ENCODE data around the gene CORO1C. TPM values are rescaled to one million over a fixed set of nuclear protein-coding genes. Genes with fewer than 3 reads are reported as not detected.
A peak's percentile ranks its signal among the peaks of the same experiment; 100 is the strongest.

CORO1C gene
- total RNA-seq, 3 donors from 2014 or later (not counting 1 experiment from before 2014, with no cell fraction given) = 28.9 to 43.5 (median 36.0) TPM

DNA sequence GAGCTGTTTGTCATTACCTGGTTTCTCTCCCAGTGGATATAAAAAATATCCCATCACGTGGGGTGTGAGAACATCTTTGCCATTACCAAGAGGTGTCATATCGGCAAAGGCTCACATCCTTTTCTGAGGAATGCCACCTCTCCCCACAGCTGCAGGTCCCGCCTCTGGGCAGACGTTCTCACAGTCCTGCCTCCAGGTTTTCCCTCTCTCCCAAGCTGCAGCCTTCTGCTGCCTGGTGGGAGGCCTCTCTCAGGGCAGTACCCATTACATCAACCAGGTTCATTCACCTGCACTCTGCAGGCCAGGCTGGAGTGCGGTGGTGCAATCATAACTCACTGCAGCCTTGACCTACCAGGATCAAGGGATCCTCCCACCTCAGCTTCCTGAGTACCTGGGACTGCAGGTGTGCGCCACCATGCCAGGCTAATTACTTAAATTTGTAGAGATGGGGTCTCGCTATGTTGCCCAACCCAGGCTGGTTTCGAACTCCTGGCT lies 118.5 kb downstream of the CORO1C start:
- Mint-ChIP-seq H3K27ac (peak overlapping the region in 1 of 2 donors; percentile 92), H3K4me1 (peaks cover 32 to 33% of the 10 kb centered on the region in 2 donors), H3K36me3 (no peaks in the 10 kb centered on the region), H3K9me3 (peaks cover 0 to 4% of the 10 kb centered on the region in 2 donors), H3K4me3 (no peak overlapping the region), H3K27me3 (ENCODE audit: low read depth in 2 of 2) (peaks cover 0 to 3% of the 10 kb centered on the region in 2 donors)
- Histone ChIP-seq H3K4me1 (ENCODE audit: control insufficient read depth, insufficient read depth, low read length) (peaks cover 22% of the 10 kb centered on the region), H3K9me3 (ENCODE audit: control insufficient read depth, insufficient read depth, low read length) (peaks cover 5% of the 10 kb centered on the region), H3K36me3 (ENCODE audit: control insufficient read depth, insufficient read depth, low read length) (no peaks in the 10 kb centered on the region), H3K4me3 (ENCODE audit: low read length) (no peak overlapping the region), H3K27me3 (ENCODE audit: control insufficient read depth, insufficient read depth, low read length) (no peaks in the 10 kb centered on the region), H3K27ac (ENCODE audit: low read length) (no peak overlapping the region)
- DNase-seq (no peak), ATAC-seq (no peak)
- 96% methylated on average over 8 of the region's 8 CpGs for WGBS (ENCODE audit: insufficient coverage)
- intact Hi-C loops (cut with micrococcal nuclease) = loop anchor here (1.0 to 5.0 kb wide), 3 partner anchors 34 to 190 kb away; no protein-coding TSS in a partner anchor
- TF ChIP-seq, protein P1, sequence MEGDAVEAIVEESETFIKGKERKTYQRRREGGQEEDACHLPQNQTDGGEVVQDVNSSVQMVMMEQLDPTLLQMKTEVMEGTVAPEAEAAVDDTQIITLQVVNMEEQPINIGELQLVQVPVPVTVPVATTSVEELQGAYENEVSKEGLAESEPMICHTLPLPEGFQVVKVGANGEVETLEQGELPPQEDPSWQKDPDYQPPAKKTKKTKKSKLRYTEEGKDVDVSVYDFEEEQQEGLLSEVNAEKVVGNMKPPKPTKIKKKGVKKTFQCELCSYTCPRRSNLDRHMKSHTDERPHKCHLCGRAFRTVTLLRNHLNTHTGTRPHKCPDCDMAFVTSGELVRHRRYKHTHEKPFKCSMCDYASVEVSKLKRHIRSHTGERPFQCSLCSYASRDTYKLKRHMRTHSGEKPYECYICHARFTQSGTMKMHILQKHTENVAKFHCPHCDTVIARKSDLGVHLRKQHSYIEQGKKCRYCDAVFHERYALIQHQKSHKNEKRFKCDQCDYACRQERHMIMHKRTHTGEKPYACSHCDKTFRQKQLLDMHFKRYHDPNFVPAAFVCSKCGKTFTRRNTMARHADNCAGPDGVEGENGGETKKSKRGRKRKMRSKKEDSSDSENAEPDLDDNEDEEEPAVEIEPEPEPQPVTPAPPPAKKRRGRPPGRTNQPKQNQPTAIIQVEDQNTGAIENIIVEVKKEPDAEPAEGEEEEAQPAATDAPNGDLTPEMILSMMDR (IDR thresholded peaks at IDR 0.05) = no peak

DNA sequence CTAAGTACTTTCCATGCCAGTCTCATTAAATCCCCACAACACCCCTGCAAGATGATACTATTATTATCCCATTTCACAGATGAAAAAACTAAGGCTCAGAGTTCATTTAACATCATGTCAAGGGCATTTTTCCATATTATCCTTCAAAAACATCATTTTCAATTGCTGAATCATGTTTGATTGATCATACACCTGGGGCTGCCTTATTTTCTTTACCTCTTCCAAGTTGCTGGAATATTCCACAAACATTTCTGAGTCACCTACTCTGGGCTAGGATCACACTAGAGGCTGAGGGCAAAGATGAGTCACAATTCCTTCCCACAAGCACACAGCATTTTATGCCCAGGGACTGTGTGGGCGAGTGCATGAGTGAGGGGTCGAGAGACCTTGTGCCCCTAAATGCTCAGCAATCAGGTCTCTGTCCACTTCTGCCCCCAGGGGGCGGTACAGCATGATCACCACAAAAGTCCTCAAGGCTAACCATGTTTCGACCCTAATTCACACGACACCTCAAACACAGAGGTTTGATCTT lies 119.4 kb downstream of the CORO1C start:
- Mint-ChIP-seq H3K4me3 (no peak overlapping the region), H3K27ac (peak overlapping the region in 1 of 2 donors; percentile 70), H3K4me1 (peaks cover 23 to 24% of the 10 kb centered on the region in 2 donors), H3K36me3 (no peaks in the 10 kb centered on the region), H3K27me3 (ENCODE audit: low read depth in 2 of 2) (peaks cover 0 to 6% of the 10 kb centered on the region in 2 donors), H3K9me3 (peaks cover 0 to 4% of the 10 kb centered on the region in 2 donors)
- Histone ChIP-seq H3K36me3 (ENCODE audit: control insufficient read depth, insufficient read depth, low read length) (no peaks in the 10 kb centered on the region), H3K4me1 (ENCODE audit: control insufficient read depth, insufficient read depth, low read length) (peaks cover 14% of the 10 kb centered on the region), H3K4me3 (ENCODE audit: low read length) (no peak overlapping the region), H3K27ac (ENCODE audit: low read length) (no peak overlapping the region), H3K27me3 (ENCODE audit: control insufficient read depth, insufficient read depth, low read length) (no peaks in the 10 kb centered on the region), H3K9me3 (ENCODE audit: control insufficient read depth, insufficient read depth, low read length) (peaks cover 5% of the 10 kb centered on the region)
- TF ChIP-seq, protein P1 (IDR thresholded peaks at IDR 0.05) = peak; percentile 69
- 34% methylated on average over 5 of the region's 5 CpGs for WGBS (ENCODE audit: insufficient coverage)
- intact Hi-C loops (cut with micrococcal nuclease) = loop anchor here (1.0 to 5.0 kb wide), 3 partner anchors 35 to 191 kb away; no protein-coding TSS in a partner anchor
- peak; percentile 66 to 80 for DNase-seq
- peak; percentile 67 to 72 (median 68) for ATAC-seq

DNA sequence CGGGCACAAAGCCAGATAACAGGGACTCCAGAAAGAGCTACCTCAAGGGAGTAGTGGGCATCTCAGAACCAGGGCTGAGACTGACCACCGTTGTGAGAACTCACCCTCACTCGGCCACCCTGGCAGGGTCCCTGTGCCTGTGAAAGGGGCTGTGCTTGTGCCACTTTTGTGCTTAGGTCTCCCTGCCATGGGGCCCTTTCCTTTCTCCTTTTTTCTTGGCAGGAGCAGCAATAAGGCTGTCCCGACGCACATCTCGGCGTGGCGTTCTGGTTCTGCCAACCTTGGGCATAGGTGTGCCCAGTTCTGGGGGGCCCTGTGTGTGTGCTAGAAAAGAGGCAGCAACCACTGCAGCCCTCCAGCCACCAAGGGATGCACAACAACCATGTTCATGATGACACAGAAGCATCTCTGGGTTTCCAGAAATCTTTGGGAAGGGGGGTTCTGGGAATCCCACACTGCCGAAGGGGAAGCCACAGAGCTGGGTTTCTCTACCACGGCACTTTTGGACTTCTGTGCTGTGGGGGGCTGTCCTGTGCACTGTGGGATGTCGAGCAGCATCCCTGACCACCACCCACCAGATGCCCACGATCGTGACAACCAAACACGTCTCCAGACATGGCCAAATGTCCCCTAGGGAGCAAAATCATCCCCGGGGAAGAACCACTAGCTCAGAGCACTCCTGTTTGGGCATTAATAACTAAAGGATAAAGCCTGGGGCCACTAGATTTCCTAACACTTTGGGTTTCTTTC lies 120.3 kb downstream of the CORO1C start:
- WGBS (ENCODE audit: insufficient coverage) = 90% methylated on average over 15 of the region's 15 CpGs
- peaks cover 0 to 6% of the 10 kb centered on the region in 2 donors for H3K27me3 Mint-ChIP-seq (ENCODE audit: low read depth in 2 of 2)
- H3K4me3 Mint-ChIP-seq = no peak overlapping the region
- no peak overlapping the region for H3K4me3 ChIP-seq (ENCODE audit: low read length)
- ATAC-seq (no peak), DNase-seq (no peak)
- TF ChIP-seq, protein P1 (IDR thresholded peaks at IDR 0.05) = no peak
- intact Hi-C loops (cut with micrococcal nuclease) = loop anchor here (5.0 kb wide), 1 partner anchor 36 kb away; no protein-coding TSS in a partner anchor
- H3K36me3 Mint-ChIP-seq = no peaks in the 10 kb centered on the region
- no peaks in the 10 kb centered on the region for H3K27me3 ChIP-seq (ENCODE audit: control insufficient read depth, insufficient read depth, low read length)
- peaks cover 5% of the 10 kb centered on the region for H3K4me1 ChIP-seq (ENCODE audit: control insufficient read depth, insufficient read depth, low read length)
- H3K36me3 ChIP-seq (ENCODE audit: control insufficient read depth, insufficient read depth, low read length) = no peaks in the 10 kb centered on the region
- H3K9me3 Mint-ChIP-seq = no peaks in the 10 kb centered on the region
- no peak overlapping the region for H3K27ac Mint-ChIP-seq
- peaks cover 3% of the 10 kb centered on the region for H3K9me3 ChIP-seq (ENCODE audit: control insufficient read depth, insufficient read depth, low read length)
- H3K4me1 Mint-ChIP-seq = peaks cover 14 to 15% of the 10 kb centered on the region in 2 donors
- H3K27ac ChIP-seq (ENCODE audit: low read length) = no peak overlapping the region

Data from natural killer cell (primary cell).